Measurements from ENCODE around the gene TSPAN31.

TSPAN31 gene

DNA sequence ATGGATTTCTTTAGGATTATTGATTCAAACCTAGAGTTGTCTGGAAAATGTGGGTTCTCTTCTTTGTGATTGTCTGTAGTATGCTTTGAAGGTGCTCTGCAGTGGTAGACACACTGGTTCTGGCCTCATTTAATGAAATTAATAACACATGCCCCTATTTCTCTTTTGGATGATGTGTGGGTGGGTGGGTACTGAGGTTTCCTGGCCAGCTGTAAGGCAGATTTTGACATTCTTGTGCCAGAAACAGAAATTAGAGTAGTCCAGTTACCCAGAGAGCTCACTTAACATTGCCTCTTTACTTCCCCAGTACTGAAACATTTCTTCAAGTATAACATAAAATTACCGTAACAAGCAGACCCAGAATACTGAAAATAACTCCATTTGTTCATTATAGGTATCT is 52.2 kb downstream of the TSPAN31 start:
- Histone ChIP-seq H3K9me3 (no peaks in the 10 kb centered on the region), H3K27me3 (no peaks in the 10 kb centered on the region), H3K36me3 (peaks cover 81% of the 10 kb centered on the region), H3K4me3 (ENCODE audit: low read depth in 1 of 2, low read length in 1 of 2) (no peak overlapping the region), H3K27ac (no peak overlapping the region), H3K4me1 (ENCODE audit: control insufficient read depth in 1 of 2, insufficient read depth in 1 of 2, low read depth in 1 of 2, low read length in 1 of 2) (peaks cover 7 to 8% of the 10 kb centered on the region in 2 experiments)
- TF ChIP-seq, protein P1, sequence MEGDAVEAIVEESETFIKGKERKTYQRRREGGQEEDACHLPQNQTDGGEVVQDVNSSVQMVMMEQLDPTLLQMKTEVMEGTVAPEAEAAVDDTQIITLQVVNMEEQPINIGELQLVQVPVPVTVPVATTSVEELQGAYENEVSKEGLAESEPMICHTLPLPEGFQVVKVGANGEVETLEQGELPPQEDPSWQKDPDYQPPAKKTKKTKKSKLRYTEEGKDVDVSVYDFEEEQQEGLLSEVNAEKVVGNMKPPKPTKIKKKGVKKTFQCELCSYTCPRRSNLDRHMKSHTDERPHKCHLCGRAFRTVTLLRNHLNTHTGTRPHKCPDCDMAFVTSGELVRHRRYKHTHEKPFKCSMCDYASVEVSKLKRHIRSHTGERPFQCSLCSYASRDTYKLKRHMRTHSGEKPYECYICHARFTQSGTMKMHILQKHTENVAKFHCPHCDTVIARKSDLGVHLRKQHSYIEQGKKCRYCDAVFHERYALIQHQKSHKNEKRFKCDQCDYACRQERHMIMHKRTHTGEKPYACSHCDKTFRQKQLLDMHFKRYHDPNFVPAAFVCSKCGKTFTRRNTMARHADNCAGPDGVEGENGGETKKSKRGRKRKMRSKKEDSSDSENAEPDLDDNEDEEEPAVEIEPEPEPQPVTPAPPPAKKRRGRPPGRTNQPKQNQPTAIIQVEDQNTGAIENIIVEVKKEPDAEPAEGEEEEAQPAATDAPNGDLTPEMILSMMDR (IDR thresholded peaks at IDR 0.05) = no peak

DNA sequence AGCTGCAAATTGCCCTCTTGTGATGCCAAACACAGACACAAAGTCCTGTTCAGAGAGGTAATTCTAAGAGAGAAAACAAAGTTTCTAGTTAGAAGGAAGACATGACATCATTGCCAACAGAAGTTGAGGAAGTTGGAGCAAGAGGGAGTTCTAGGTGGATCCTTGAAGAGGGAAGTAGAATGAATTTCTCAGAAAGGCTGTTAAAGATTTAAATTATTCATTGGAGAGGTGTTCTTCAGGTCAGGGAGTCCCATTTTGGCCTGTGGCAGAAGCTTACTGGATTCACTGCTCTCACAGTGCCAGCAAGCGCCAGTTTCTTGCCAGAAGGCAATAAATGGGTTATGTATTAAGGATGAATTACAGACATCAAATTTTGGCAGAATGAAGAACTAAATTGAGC is 53.1 kb downstream of the TSPAN31 start:
- Histone ChIP-seq H3K27ac (peak overlapping the region; percentile 63), H3K36me3 (peaks cover 81% of the 10 kb centered on the region), H3K9me3 (no peaks in the 10 kb centered on the region), H3K4me3 (ENCODE audit: low read depth in 1 of 2, low read length in 1 of 2) (no peak overlapping the region), H3K27me3 (no peaks in the 10 kb centered on the region), H3K4me1 (ENCODE audit: control insufficient read depth in 1 of 2, insufficient read depth in 1 of 2, low read depth in 1 of 2, low read length in 1 of 2) (peaks cover 7 to 8% of the 10 kb centered on the region in 2 experiments)
- TF ChIP-seq, protein P1 (IDR thresholded peaks at IDR 0.05) = no peak
